ENCODE data around the gene RNF222.

DNA sequence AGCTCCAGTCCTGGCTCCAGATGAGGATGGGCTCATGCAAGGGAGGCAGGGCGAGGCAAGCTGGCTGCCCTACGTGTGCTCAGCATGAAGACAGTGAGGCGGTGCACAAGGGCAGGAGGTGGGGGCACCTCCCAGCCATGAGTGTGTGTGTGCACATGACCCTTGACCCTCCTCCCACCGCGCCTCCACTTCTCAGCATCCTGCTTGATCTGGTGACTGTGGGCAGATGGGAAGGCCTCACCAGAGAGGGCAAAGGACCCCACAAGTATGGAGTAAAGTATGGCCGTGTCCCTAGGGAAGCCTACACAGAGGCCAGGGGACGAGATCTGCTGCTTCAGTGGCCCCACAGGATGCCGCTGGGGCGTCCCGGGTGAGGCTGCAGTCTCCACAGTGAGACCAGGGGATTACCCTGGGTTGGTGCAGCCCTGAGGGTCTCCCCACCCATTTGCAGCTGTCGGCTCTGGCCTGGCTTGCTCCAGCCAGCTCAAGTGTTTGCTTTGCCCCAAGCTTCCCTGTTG lies 7.9 kb upstream of the RNF222 start:
- TF ChIP-seq CTCF (optimal IDR thresholded peaks at IDR 0.05 in 1 of 3, IDR thresholded peaks at IDR 0.05 in 1 of 3, conservative IDR thresholded peaks at IDR 0.05 in 1 of 3; ENCODE audit: extremely low read depth in 1 of 3, insufficient read depth in 2 of 3, low read length in 3 of 3) (no peak), EZH2 (IDR thresholded peaks at IDR 0.05; ENCODE audit: low read length) (no peak)
